HG03139 (cell line): Measurements from ENCODE around the gene KAZN.

Experiments used
- ATAC-seq: cut with Tn5 transposase; IDR thresholded peaks from one replicate; pipeline ENCODE4 v1.9.1; 2021; ENCODE audit not compliant: unreplicated experiment

The KAZN gene

GRCh38 chr1:15094719-15095495 lies 496.4 kb downstream of the KAZN start:
- ATAC-seq, result no peak

GRCh38 chr1:15095496-15095875 lies 497.0 kb downstream of the KAZN start:
- no peak for ATAC-seq

- ATAC-seq, result no peak
These were observed 497.8 kb downstream of the KAZN start for GRCh38 chr1:15096293-15096692.

GRCh38 chr1:15098176-15099125 lies 500.0 kb downstream of the KAZN start:
- no peak for ATAC-seq

- no peak for ATAC-seq
These were observed 501.1 kb downstream of the KAZN start for GRCh38 chr1:15099441-15100120.

GRCh38 chr1:15100121-15100879 lies 501.8 kb downstream of the KAZN start:
- ATAC-seq, result no peak

- no peak for ATAC-seq
These were observed 502.6 kb downstream of the KAZN start for GRCh38 chr1:15100880-15101760.

- no peak for ATAC-seq
These were observed 503.3 kb downstream of the KAZN start for GRCh38 chr1:15101801-15102200.

GRCh38 chr1:15102646-15103045 lies 504.2 kb downstream of the KAZN start:
- no peak for ATAC-seq

- no peak for ATAC-seq
These were observed 504.7 kb downstream of the KAZN start for GRCh38 chr1:15103211-15103610.

GRCh38 chr1:15103906-15104305 lies 505.4 kb downstream of the KAZN start:
- ATAC-seq, result no peak

GRCh38 chr1:15104768-15105167 lies 506.3 kb downstream of the KAZN start:
- no peak for ATAC-seq

- ATAC-seq, result no peak
These were observed 508.1 kb downstream of the KAZN start for GRCh38 chr1:15106608-15107007.

- no peak for ATAC-seq
These were observed 508.7 kb downstream of the KAZN start for GRCh38 chr1:15107058-15107687.

GRCh38 chr1:15107911-15108310 lies 509.4 kb downstream of the KAZN start:
- no peak for ATAC-seq

GRCh38 chr1:15110128-15110866 lies 511.8 kb downstream of the KAZN start:
- no peak for ATAC-seq

- no peak for ATAC-seq
These were observed 512.4 kb downstream of the KAZN start for GRCh38 chr1:15110867-15111230.

- ATAC-seq, result no peak
These were observed 514.7 kb downstream of the KAZN start for GRCh38 chr1:15113146-15113545.

GRCh38 chr1:15114884-15115283 lies 516.4 kb downstream of the KAZN start:
- ATAC-seq, result no peak
